K562 (cell line): ENCODE results near the gene KIF25. TPM values are rescaled to one million over a fixed set of nuclear protein-coding genes. Genes with fewer than 3 reads are reported as not detected.

Source experiments
- ATAC-seq: fragments of 200-7000 bp; cut with Tn5 transposase; 3 replicates; pipeline ENCODE4 v1.9.1; 2020; ENCODE audit warnings: moderate library complexity
- BruUV-seq: library from RNA; stranded (reverse); fragments of 400-500 nt; replicated peaks from 2 replicates; lab custom pipeline; 2021; lab: Mats Ljungman, UMichigan
- CTCF ChIA-PET: fragments of 300-600 bp; formaldehyde crosslinking; extraction: SDS; loops from one replicate; lab custom pipeline; 2021; ENCODE audit warnings: low intra/inter-chr PET ratio; lab: Yijun Ruan, JAX
- POLR2A ChIA-PET: fragments of 300-600, 350-650 bp; sonication (Branson Sonifier 250); formaldehyde crosslinking; extraction: SDS; loops from one replicate; lab custom pipeline; 2021; ENCODE audit warnings: antibody characterized with exemption, inconsistent platforms; lab: Yijun Ruan, JAX
- DNase-seq, 4 experiments: peaks; one replicate each; pipeline versions ENCODE4 v3.0.0 to v3.0.0-alpha.2; 2011 to 2018; ENCODE audit warnings: low spot score in 3 of 4, mixed read lengths in 3 of 4; ENCODE audit errors: extremely low read depth in 1 of 4
- FAIRE-seq: peaks from 2 replicates; lab custom pipeline; 2011; peaks lifted over from hg19 to GRCh38; lab: Jason Lieb, UNC
- H2AFZ ChIP-seq: 2 replicates; pipeline ENCODE4 v1.6.0; 2011; ENCODE audit warnings: low read depth, low read length, control low read depth, inconsistent platforms
- H3K27ac ChIP-seq: fragments of 200-600 bp; 3 replicates; pipeline ENCODE4 v1.8.0; 2011; ENCODE audit warnings: low read depth, mild to moderate bottlenecking, control low read depth, inconsistent platforms, low read length, moderate library complexity, mixed read lengths; ENCODE audit errors: extremely low read depth
- H3K27me3 ChIP-seq, 2 experiments: fragments of 300-600 bp in 1 of 2; 2 replicates in 1 of 2; 3 replicates in 1 of 2; pipeline versions ENCODE4 v1.6.0 to v1.8.0; 2011; ENCODE audit warnings: inconsistent platforms in 2 of 2, low read length in 2 of 2, mild to moderate bottlenecking in 1 of 2, mixed read lengths in 1 of 2, moderate library complexity in 1 of 2; ENCODE audit not compliant: control insufficient read depth in 2 of 2, insufficient read depth in 2 of 2
- H3K36me3 ChIP-seq: fragments of 300-600 bp; 3 replicates; pipeline ENCODE4 v1.8.0; 2011; ENCODE audit warnings: mild to moderate bottlenecking, low read length, inconsistent platforms; ENCODE audit not compliant: control insufficient read depth, insufficient read depth
- H3K4me1 ChIP-seq, 2 experiments: fragments of 200-600 bp in 1 of 2; replicated peaks in 1 of 2; 2 replicates in 1 of 2; 3 replicates in 1 of 2; pipeline versions ENCODE4 v1.5.1 to v1.8.0; 2011; ENCODE audit warnings: inconsistent platforms in 2 of 2, low read length in 2 of 2, mild to moderate bottlenecking in 1 of 2, mixed read lengths in 1 of 2, moderate library complexity in 1 of 2; ENCODE audit not compliant: control insufficient read depth in 2 of 2, insufficient read depth in 2 of 2
- H3K4me2 ChIP-seq: 2 replicates; pipeline ENCODE4 v1.6.1; 2011; ENCODE audit warnings: low read length, control low read depth, inconsistent platforms, mixed read lengths; ENCODE audit not compliant: insufficient read depth
- H3K4me3 ChIP-seq: fragments of 200-600 bp; sonication (generic), shearing (Covaris generic); 2 replicates; pipeline ENCODE4 v1.5.1; 2016; ENCODE audit warnings: control low read depth, inconsistent platforms
- H3K79me2 ChIP-seq: fragments of 200-600 bp; 3 replicates; pipeline ENCODE4 v1.8.0; 2011; ENCODE audit warnings: low read length, inconsistent platforms; ENCODE audit not compliant: control insufficient read depth, insufficient read depth
- H3K9ac ChIP-seq, 2 experiments: 2 replicates each; pipeline versions ENCODE4 v1.6.0 to v1.6.1; 2011; ENCODE audit warnings: low read depth in 2 of 2, low read length in 2 of 2, control low read depth in 1 of 2, inconsistent platforms in 1 of 2, mild to moderate bottlenecking in 1 of 2, mixed read lengths in 1 of 2; ENCODE audit not compliant: insufficient read depth in 1 of 2
- H3K9me1 ChIP-seq: one replicate; pipeline ENCODE4 v1.6.0; 2011; ENCODE audit warnings: inconsistent platforms, mild to moderate bottlenecking, low read length, moderate library complexity; ENCODE audit not compliant: control insufficient read depth, insufficient read depth
- H3K9me3 ChIP-seq: replicated peaks from 2 replicates; pipeline ENCODE4 v1.5.1; 2011; ENCODE audit warnings: low read depth, low read length, inconsistent platforms; ENCODE audit not compliant: control insufficient read depth, insufficient read depth
- H4K20me1 ChIP-seq: replicated peaks from 2 replicates; pipeline ENCODE4 v1.6.1; 2011; ENCODE audit warnings: low read length, inconsistent platforms, mixed read lengths; ENCODE audit not compliant: control insufficient read depth, insufficient read depth
- CTCF ChIP-seq, 3 experiments: IDR thresholded peaks in 2 of 3; conservative IDR thresholded peaks in 1 of 3; 2 replicates each; pipeline ENCODE4 v1.5.1; 2011 to 2012; ENCODE audit warnings: low read length in 3 of 3, mild to moderate bottlenecking in 3 of 3, control low read depth in 2 of 3, improper control_type of control experiment in 1 of 3, inconsistent platforms in 1 of 3, low read depth in 1 of 3, mixed read lengths in 1 of 3, moderate library complexity in 1 of 3; ENCODE audit not compliant: insufficient read depth in 2 of 3
- MAFF ChIP-seq: IDR thresholded peaks from 2 replicates; pipeline ENCODE4 v1.6.1; 2012; ENCODE audit warnings: low read length, improper control_type of control experiment
- WGBS: fragments of 100-300 bp; shearing (Covaris generic); methylation state at CpG from one replicate; pipeline ENCODE4 v1.1.6; 2016; ENCODE audit warnings: low coverage, mixed read lengths; ENCODE audit not compliant: insufficient coverage; ENCODE audit errors: missing lambda C conversion rate; 5-methylcytosine and 5-hydroxymethylcytosine counted together
- in situ Hi-C: fragments of 300-500 bp; cut with MboI; formaldehyde crosslinking; loops from 4 replicates; pipeline ENCODE4 v1.15.0; 2018; ENCODE audit warnings: inconsistent platforms, mixed read lengths
- intact Hi-C: fragments of 100-400 bp; cut with micrococcal nuclease; formaldehyde crosslinking; loops from 2 replicates; pipeline ENCODE4 v1.14.2; 2022
- polyA plus RNA-seq, 8 experiments: library from polyadenylated mRNA; depleted of rRNA in 4 of 8; stranded (reverse) in 5 of 8; unstranded in 3 of 8; fragments of >200 nt; fragmentation: Nextera tagmentation in 2 of 8; fragmentation: Illumina TruSeq in 1 of 8; extraction: Ambion mirVana in 2 of 8; extraction: Trizol in 1 of 8; gene quantifications; 2 replicates each; pipeline versions ENCODE4 v1.2.1 to v1.2.3, GENCODE V29; 2011 to 2014; ENCODE audit warnings: inconsistent platforms in 1 of 8, missing spikeins in 1 of 8
- total RNA-seq, 7 experiments: library from RNA; depleted of rRNA in 6 of 7; stranded (reverse); fragments of >200 nt in 6 of 7; fragmentation: Illumina TruSeq in 2 of 7; extraction: Trizol in 2 of 7; gene quantifications; 2 replicates each; pipeline versions ENCODE4 v1.2.1 to v1.2.3, GENCODE V29; 2011 to 2021; ENCODE audit warnings: low replicate concordance in 1 of 7
- TF ChIP-seq, protein P1 (sequence below): fragments of 250-450 bp; sonication (Bioruptor Pico); IDR thresholded peaks from 2 replicates; pipeline ENCODE4 v1.5.0; 2021; ENCODE audit warnings: mild to moderate bottlenecking, moderate library complexity

Gene KIF25
- total and polyA plus RNA-seq, 9 of the 15 experiments (the other 6 are each of a cell fraction or from before 2014, with no cell fraction given), result 0.04 to 0.49 (median 0.23) TPM; not detected in 5

DNA sequence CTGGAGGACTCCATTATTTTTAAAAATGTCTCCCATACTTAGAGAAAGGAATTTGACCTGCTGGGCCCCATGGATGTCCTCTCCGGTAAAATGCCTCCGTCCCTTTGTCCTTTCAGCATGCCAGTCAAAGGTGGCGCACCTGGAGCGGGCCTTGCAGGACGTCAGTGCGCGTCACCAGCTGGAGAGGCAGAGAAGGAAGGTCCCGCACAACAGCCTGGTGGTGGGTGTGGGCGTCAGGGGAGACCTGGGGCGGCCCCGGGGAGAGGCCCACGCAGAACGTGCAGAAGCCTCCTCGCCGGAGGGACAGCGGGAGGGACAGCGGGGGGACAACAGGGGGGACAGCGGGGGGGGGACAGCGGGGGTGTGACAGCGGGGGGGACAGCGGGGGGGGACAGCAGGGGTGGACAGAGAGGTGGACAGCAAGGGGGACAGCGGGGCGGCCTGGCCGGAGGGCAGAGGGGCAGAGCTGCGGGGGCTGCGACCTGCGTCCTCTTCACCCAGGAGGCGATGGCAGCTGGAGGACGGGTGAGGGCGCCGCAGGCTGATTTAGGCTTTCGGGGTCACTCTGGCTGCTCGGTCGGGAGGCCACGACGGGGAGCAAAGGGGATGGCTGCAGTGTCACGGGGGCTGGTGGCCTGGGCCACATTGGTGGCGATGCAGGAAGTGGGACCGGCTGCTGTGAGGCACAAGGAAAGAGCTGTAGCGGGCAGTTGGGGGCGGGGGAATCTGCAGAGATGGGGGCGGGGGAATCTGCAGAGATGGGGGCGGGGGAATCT lies 859 bp upstream of the KIF25 start:
- WGBS, result 12% methylated on average over 30 of the region's 43 CpGs
- FAIRE-seq (no peak), DNase-seq (no peak), ATAC-seq (no peak; the same call in 2 of the 3 replicates)
- peaks cover 0 to 17% of the 10 kb centered on the region in 2 experiments; a peak in 2 of 5 replicates for H3K4me1 ChIP-seq
- H3K9ac ChIP-seq, result peak overlapping the region in 1 of 2 experiments; percentile 64; a peak in 1 of 4 replicates
- no peak overlapping the region for H3K27ac ChIP-seq
- TF ChIP-seq MAFF (no peak), CTCF (IDR thresholded peaks at IDR 0.05 in 2 of 3, conservative IDR thresholded peaks at IDR 0.05 in 1 of 3; ENCODE audit: insufficient read depth in 2 of 3, low read depth in 1 of 3, low read length in 3 of 3) (peak in 1 of 3 experiments; percentile 9; a peak in 1 of 6 replicates)
- TF ChIP-seq, protein P1, sequence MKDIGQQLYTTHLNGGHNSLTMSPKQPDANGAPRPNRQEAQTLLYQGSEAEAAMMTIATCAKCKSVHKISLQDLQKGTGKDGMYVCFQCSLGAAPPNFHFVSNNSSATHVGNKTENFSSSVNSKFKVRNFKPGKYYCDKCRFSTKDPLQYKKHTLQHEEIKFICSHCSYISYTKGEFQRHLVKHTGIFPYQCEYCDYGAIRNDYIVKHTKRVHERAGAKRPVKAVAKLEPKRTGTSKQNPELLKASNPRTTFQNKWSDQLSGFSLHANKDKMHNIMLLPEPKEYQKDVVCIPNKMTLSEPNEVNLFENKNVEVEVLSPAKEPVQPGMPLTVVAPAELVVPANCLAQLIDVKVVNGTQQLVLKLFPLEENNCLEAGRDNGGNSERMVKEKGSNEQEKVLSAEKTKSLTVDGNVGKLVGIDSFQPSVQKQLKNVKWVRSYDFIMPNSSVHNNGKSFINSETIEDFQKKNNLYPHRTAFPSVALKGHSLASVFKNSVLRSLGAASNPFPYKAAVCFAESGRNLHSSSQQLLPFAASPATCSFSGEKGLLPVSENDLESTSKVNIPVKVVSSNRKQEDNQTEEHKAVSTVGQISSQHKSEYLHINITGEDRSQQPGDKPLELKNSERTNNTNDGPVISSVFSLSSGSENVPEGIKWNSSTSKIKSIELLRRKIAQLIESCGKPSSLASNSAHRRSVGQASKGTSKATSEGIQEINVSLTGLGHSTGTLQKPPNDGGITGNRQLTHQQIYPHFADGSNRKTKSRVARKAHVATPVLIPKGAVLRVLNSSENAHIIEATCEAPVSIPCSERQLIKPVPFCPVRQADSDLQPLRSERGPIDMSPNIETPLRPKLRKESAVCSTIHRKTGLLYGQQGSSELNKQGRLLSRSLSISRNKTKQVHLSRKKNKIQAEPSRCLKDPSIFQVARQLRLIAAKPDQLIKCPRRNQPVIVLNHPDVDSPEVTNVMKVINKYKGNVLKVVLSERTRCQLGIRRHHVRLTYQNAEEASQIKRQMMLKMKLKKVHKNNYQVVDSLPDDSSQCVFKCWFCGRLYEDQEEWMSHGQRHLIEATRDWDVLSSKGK (CRISPR knock-in tag), result no peak
- CTCF ChIA-PET, result no interaction called here
- intact Hi-C loops (no loop called here), in situ Hi-C loops (no loop called here)
- H4K20me1 ChIP-seq, result peaks cover 3% of the 10 kb centered on the region; the same call in 1 of the 2 replicates
- no peaks in the 10 kb centered on the region for H3K36me3 ChIP-seq
- no peaks in the 10 kb centered on the region for H3K79me2 ChIP-seq
- no peak overlapping the region for H3K4me3 ChIP-seq
- no peak overlapping the region for H3K4me2 ChIP-seq
- peaks cover 28 to 55% of the 10 kb centered on the region in 2 experiments; a peak in 4 of 5 replicates for H3K27me3 ChIP-seq
- no peak overlapping the region for H2AFZ ChIP-seq
- no peaks in the 10 kb centered on the region for H3K9me1 ChIP-seq
- POLR2A ChIA-PET, result interaction anchor here (0.6 kb wide), 1 partner anchor 193 kb away, joined by 4 read pairs; no protein-coding TSS in a partner anchor
- BruUV-seq, result no TSS peak
- H3K9me3 ChIP-seq, result no peaks in the 10 kb centered on the region
